ENCODE data around the gene PFN3.
A peak's percentile ranks its signal among the peaks of the same experiment; 100 is the strongest.

The PFN3 gene

GRCh38 chr5:177386542-177386941 is 13.9 kb downstream of the PFN3 start:
- DNase-seq (ENCODE audit: low spot score), result no peak
- TF ChIP-seq, protein P1, sequence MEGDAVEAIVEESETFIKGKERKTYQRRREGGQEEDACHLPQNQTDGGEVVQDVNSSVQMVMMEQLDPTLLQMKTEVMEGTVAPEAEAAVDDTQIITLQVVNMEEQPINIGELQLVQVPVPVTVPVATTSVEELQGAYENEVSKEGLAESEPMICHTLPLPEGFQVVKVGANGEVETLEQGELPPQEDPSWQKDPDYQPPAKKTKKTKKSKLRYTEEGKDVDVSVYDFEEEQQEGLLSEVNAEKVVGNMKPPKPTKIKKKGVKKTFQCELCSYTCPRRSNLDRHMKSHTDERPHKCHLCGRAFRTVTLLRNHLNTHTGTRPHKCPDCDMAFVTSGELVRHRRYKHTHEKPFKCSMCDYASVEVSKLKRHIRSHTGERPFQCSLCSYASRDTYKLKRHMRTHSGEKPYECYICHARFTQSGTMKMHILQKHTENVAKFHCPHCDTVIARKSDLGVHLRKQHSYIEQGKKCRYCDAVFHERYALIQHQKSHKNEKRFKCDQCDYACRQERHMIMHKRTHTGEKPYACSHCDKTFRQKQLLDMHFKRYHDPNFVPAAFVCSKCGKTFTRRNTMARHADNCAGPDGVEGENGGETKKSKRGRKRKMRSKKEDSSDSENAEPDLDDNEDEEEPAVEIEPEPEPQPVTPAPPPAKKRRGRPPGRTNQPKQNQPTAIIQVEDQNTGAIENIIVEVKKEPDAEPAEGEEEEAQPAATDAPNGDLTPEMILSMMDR (IDR thresholded peaks at IDR 0.05; ENCODE audit: extremely low read depth, insufficient read depth, missing control alignments), result no peak
- in situ Hi-C loops (cut with MboI; ENCODE audit: low pct_unique_long_range_greater_than_20kb, low sequenced_read_pairs, unreplicated experiment), result no loop called here

DNA sequence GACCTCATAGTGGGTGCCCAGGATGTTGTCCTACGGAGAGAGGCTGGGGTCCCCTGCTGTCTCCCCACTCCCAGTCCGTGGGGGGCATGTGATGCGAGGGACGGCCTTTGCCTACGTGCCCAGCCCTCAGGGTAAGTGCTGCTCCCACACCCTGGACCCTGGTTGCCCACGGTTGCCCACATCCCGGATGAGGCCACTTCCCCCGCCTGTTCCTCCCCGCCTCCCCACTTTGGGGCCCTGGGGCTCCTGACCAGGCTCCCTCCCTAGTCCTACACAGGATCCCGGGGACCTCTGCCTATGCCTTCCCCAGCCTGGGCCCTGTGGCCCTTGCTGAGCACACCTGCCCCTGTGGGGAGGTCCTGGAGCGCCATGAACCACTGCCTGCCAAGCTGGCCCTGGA is 14.7 kb downstream of the PFN3 start:
- TF ChIP-seq, protein P1 (IDR thresholded peaks at IDR 0.05; ENCODE audit: extremely low read depth, insufficient read depth, missing control alignments), result no peak
- in situ Hi-C loops (cut with MboI; ENCODE audit: low pct_unique_long_range_greater_than_20kb, low sequenced_read_pairs, unreplicated experiment), result no loop called here
- no peak for DNase-seq (ENCODE audit: low spot score)

DNA sequence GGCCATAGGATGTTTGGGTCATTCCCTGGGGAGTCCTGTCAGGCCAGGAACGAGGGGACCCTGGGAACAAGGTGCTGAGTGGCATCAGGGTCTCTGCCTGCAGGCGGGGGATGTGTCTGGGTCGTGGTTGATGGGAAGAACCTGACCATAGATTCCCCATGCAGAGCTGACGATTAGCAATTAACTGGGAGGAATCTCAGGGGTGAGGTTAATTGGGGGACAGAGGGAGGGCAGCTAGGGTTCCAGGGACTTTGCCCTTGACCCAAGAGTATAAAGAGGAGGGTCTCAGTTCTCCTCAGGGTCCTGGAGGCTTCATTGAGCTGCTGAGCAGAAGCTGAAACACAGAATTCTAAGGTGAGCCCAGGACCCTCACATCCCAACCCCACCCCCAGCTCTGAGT is 16.3 kb downstream of the PFN3 start, which contains the start of gene SLC34A1:
Gene SLC34A1, plus strand, starts transcription at position 301 of the 400 bp plus-strand sequence. CDS start 1,308 bp downstream, outside the sequence.
- no peak for DNase-seq (ENCODE audit: low spot score)
- TF ChIP-seq, protein P1 (IDR thresholded peaks at IDR 0.05; ENCODE audit: extremely low read depth, insufficient read depth, missing control alignments), result no peak
- in situ Hi-C loops (cut with MboI; ENCODE audit: low pct_unique_long_range_greater_than_20kb, low sequenced_read_pairs, unreplicated experiment), result no loop called here

GRCh38 chr5:177383181-177383580 is 17.3 kb downstream of the PFN3 start:
- no peak for DNase-seq (ENCODE audit: low spot score)
- in situ Hi-C loops (cut with MboI; ENCODE audit: low pct_unique_long_range_greater_than_20kb, low sequenced_read_pairs, unreplicated experiment), result no loop called here
- TF ChIP-seq, protein P1 (IDR thresholded peaks at IDR 0.05; ENCODE audit: extremely low read depth, insufficient read depth, missing control alignments), result no peak

DNA sequence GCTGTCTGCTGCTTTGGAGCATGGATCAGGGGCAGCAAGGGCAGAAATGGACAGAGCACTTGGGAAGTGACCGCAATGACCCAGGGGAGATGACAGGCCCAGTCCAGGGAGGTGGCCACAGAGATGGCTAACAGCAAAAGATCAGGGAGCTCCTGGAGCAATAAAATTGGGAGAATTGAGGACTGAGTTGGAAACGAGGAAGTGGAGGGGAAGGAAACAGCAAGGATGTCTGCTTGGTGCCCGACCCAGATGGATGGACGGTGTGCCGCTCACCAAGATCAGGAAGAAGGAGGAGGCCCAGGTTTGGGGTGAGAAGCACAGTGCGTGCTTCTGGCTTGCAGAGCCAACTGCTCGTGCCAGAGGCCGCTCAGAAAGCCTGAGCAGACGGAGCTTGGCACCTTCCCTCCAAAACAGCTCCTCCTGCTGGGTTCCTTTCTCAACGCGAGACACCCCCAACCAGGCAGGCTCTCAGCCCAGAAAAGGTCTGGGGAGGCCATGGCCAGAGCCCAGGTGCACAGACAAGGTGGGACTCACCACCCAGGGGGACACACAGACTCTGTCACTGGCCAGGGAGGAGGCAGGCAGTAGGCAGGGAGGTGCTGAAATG is 17.9 kb downstream of the PFN3 start:
- in situ Hi-C loops (cut with MboI; ENCODE audit: low pct_unique_long_range_greater_than_20kb, low sequenced_read_pairs, unreplicated experiment), result no loop called here
- TF ChIP-seq, protein P1 (IDR thresholded peaks at IDR 0.05; ENCODE audit: extremely low read depth, insufficient read depth, missing control alignments), result peak; percentile 14
- DNase-seq (ENCODE audit: low spot score), result no peak

DNA sequence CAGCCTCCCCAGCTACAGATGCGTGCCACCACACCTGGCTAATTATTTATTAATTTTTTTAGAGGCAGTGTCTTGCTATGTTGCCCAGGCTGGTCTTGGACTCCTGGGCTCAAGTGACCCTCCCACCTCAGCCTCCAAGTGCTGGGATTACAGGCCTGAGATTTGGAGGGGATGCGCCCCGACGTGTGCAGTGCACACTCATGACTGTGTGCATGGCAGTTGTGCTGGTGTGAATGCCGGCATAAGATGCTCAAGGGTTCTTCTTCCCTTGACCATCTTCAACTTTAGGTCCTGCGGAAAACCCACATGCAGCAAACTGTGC is 19.7 kb downstream of the PFN3 start:
- in situ Hi-C loops (cut with MboI; ENCODE audit: low pct_unique_long_range_greater_than_20kb, low sequenced_read_pairs, unreplicated experiment), result no loop called here
- no peak for DNase-seq (ENCODE audit: low spot score)

More for the DNA sequence above, 19.7 kb downstream of the PFN3 start:
- TF ChIP-seq, protein P1 (IDR thresholded peaks at IDR 0.05; ENCODE audit: extremely low read depth, insufficient read depth, missing control alignments), result no peak
